Osteocyte (in vitro differentiated cells): ENCODE results near the gene CEP95. TPM values are rescaled to one million over a fixed set of nuclear protein-coding genes. Genes with fewer than 3 reads are reported as not detected.
A peak's percentile ranks its signal among the peaks of the same experiment; 100 is the strongest.

ENCODE experiments used
- DNase-seq: peaks from one replicate; pipeline ENCODE4 v3.0.0; 2021; ENCODE audit warnings: mixed read lengths; ENCODE audit not compliant: unreplicated experiment; ENCODE audit errors: extremely low spot score
- H3K27ac Mint-ChIP-seq: one replicate; pipeline ENCODE4 v1.8.0; 2021; ENCODE audit warnings: mild to moderate bottlenecking, mixed read lengths; ENCODE audit not compliant: unreplicated experiment
- H3K27me3 Mint-ChIP-seq: one replicate; pipeline ENCODE4 v1.8.0; 2021; ENCODE audit warnings: mixed read lengths; ENCODE audit not compliant: unreplicated experiment
- H3K36me3 Mint-ChIP-seq: one replicate; pipeline ENCODE4 v1.8.0; 2021; ENCODE audit warnings: mixed read lengths; ENCODE audit not compliant: unreplicated experiment
- H3K4me1 Mint-ChIP-seq: one replicate; pipeline ENCODE4 v1.8.0; 2021; ENCODE audit warnings: mixed read lengths; ENCODE audit not compliant: unreplicated experiment
- H3K4me3 Mint-ChIP-seq: one replicate; pipeline ENCODE4 v1.8.0; 2021; ENCODE audit warnings: mild to moderate bottlenecking, moderate library complexity, mixed read lengths; ENCODE audit not compliant: unreplicated experiment
- H3K9me3 Mint-ChIP-seq: one replicate; pipeline ENCODE4 v1.8.0; 2021; ENCODE audit warnings: mixed read lengths; ENCODE audit not compliant: unreplicated experiment
- total RNA-seq: library from RNA; stranded (reverse); gene quantifications from 2 replicates; pipeline ENCODE4 v1.2.1, GENCODE V29; 2021
- TF ChIP-seq, protein P1 (sequence below): fragments of 200-600 bp; sonication (generic); IDR thresholded peaks from 2 replicates; pipeline ENCODE4 v1.5.0; 2021; ENCODE audit warnings: antibody characterized with exemption, mild to moderate bottlenecking, moderate library complexity

CEP95 gene
- total RNA-seq, 1 donor from 2014 or later: 47.8 TPM

DNA sequence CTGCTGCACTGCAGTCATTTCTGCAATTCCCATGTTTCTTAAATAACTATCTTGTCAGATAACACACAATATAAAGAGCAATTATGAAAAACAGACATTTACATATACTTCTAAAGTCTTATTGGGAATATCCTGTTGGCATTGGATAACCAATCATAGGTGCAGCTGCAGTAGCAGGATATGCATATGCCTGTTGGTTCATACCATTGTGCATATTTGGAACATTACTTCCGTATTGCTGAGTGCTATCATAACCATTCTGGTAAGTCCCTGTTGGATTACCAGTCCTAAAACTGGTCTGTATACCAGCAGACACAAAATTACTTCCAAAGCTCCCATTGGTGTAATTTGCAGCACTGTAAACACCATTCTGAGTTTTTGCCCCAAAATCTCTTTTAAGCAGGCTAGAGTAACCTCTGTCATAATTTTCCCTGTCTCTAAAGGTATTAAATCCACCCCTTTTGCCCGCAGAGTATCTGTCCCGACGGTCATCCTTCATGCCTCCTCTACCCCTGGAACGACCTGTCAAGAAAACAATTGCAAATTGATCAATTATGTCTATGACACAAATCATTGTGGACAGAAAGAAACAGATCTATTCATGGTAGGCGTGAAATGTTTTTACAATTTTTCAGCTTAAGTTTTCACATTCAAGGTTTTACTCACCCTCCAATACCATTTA is 6.8 kb upstream of the CEP95 start:
- TF ChIP-seq, protein P1, sequence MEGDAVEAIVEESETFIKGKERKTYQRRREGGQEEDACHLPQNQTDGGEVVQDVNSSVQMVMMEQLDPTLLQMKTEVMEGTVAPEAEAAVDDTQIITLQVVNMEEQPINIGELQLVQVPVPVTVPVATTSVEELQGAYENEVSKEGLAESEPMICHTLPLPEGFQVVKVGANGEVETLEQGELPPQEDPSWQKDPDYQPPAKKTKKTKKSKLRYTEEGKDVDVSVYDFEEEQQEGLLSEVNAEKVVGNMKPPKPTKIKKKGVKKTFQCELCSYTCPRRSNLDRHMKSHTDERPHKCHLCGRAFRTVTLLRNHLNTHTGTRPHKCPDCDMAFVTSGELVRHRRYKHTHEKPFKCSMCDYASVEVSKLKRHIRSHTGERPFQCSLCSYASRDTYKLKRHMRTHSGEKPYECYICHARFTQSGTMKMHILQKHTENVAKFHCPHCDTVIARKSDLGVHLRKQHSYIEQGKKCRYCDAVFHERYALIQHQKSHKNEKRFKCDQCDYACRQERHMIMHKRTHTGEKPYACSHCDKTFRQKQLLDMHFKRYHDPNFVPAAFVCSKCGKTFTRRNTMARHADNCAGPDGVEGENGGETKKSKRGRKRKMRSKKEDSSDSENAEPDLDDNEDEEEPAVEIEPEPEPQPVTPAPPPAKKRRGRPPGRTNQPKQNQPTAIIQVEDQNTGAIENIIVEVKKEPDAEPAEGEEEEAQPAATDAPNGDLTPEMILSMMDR: no peak
- Mint-ChIP-seq H3K36me3 (peaks cover 64% of the 10 kb centered on the region), H3K27me3 (no peaks in the 10 kb centered on the region), H3K4me3 (no peak overlapping the region), H3K9me3 (no peaks in the 10 kb centered on the region), H3K4me1 (peaks cover 74% of the 10 kb centered on the region), H3K27ac (peak overlapping the region; percentile 12)
- no peak for DNase-seq

DNA sequence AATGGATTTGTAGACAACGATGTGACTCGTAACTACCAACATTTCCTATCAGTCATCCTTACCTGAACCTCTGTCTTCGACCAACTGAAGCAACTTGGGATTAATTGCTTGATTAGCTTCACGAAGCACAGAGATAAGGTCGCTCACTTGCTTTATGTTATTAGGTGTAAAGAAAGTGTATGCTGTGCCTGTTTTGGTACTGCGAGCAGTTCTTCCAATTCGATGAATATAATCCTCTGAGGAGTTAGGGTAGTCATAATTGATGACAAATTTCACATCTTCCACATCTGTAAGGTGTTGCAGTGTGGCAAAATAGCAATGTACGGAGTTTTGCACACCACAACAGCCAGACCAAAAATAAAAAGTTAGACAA is 6.3 kb upstream of the CEP95 start:
- no peak for DNase-seq
- H3K4me1 Mint-ChIP-seq: peaks cover 72% of the 10 kb centered on the region
- H3K27me3 Mint-ChIP-seq: no peaks in the 10 kb centered on the region
- peak overlapping the region; percentile 16 for H3K27ac Mint-ChIP-seq
- no peak overlapping the region for H3K4me3 Mint-ChIP-seq
- peaks cover 66% of the 10 kb centered on the region for H3K36me3 Mint-ChIP-seq
- TF ChIP-seq, protein P1: no peak
- no peaks in the 10 kb centered on the region for H3K9me3 Mint-ChIP-seq

DNA sequence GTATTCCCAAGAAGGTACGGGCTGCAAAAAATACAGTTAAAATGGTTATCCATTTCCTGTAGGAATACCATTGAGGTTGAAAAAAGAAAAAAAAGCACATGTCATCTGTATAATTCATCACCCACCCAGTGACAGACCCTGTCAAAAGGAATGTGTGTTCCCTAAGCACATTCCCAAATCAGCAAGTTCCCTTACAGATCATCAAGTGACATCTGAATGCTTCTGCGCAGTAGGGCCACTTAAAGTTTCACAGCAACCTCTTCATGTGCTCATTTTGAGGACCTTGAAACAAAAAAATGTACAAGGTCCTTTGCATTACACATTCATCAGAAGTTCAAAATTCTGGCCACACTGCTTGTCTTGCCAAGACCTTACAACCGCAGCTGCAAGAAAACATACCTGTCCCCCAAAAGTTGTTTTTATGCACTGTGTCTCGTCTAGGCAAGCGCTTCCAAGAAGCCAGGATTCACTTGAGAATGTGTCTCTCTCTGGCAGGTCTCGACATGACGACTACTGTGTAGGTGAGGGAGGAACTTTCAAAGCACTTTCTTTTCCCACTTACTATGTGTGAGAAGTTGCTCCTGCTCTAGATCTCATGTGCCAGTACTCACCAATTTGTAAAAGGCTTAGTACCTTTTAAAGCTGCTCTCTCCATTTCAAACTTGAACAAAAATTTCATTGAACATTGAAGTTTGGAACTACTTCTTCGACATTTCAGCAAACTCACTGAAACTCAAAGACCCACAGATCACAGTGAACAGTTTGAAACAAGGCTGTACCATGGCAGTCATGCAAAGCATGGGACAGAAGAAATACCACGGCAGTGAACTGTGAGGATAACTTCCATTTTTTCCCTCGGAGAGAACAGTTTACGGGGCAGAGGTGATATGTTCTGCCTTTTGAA is 5.7 kb upstream of the CEP95 start:
- peak overlapping the region; percentile 62 for H3K27ac Mint-ChIP-seq
- no peak for DNase-seq
- H3K9me3 Mint-ChIP-seq: no peaks in the 10 kb centered on the region
- H3K36me3 Mint-ChIP-seq: peaks cover 70% of the 10 kb centered on the region
- H3K4me3 Mint-ChIP-seq: no peak overlapping the region
- TF ChIP-seq, protein P1: no peak
- H3K4me1 Mint-ChIP-seq: peaks cover 66% of the 10 kb centered on the region
- no peaks in the 10 kb centered on the region for H3K27me3 Mint-ChIP-seq

DNA sequence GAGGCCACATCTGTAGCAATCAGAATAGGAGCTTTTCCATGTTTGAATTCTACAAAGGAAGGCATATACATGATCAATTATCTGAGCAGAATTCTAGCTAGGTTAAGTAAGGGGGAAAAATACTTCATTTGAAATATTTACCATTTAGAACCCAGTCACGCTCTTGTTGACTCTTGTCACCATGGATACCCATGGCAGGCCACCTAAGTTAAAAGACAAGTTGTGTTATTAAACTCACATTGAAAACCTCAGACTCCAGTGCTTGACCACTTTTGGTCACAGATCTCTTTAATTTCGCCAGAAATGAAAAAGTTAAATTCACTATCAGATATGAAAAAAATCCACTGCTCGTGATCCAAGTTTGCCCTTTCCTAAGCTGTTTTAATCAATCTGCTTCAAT is 4.8 kb upstream of the CEP95 start:
- Mint-ChIP-seq H3K4me3 (no peak overlapping the region), H3K27ac (peak overlapping the region; percentile 62)

More for the DNA sequence above, 4.8 kb upstream of the CEP95 start:
- Mint-ChIP-seq H3K27me3 (no peaks in the 10 kb centered on the region), H3K9me3 (no peaks in the 10 kb centered on the region), H3K36me3 (peaks cover 70% of the 10 kb centered on the region), H3K4me1 (peaks cover 60% of the 10 kb centered on the region)
- no peak for DNase-seq
- TF ChIP-seq, protein P1: no peak
